ENCODE results near the gene PSIP1. TPM values are rescaled to one million over a fixed set of nuclear protein-coding genes. Genes with fewer than 3 reads are reported as not detected.
"Not testable (repeated sequence)": the region's sequence is repeated elsewhere in the genome, so short reads cannot be mapped to it uniquely, and the experiment has no call there.

PSIP1 gene
- total RNA-seq, 3 donors from 2014 or later, result 43.2 to 54.1 (median 44.7) TPM

DNA sequence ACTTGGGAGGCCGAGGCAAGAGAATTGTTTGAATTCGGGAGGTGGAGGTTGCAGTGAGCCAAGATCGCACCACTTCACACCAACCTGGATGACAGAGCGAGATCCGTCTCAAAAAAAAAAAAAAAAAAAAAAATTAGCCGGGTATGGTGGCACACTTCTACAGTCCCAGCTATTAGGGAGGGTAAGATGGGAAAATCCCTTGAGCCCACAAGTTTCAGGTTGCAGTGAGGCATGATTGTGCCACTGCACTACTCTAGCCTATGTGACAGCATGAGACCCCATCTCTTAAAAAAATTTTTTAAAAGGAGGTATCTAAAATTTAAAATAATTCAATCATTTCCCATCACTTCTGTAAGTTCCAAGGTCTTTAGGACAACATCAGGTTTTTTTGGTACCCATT is 26.0 kb downstream of the PSIP1 start:
- no peaks in the 10 kb centered on the region for H3K9me3 Mint-ChIP-seq
- ATAC-seq, result peak; percentile 52 to 56
- H3K4me1 Mint-ChIP-seq (ENCODE audit: low read depth), result peaks cover 41% of the 10 kb centered on the region
- no peak for DNase-seq
- no peak overlapping the region for H3K4me3 Mint-ChIP-seq
- no peaks in the 10 kb centered on the region for H3K27me3 Mint-ChIP-seq (ENCODE audit: low read depth)
- H3K36me3 Mint-ChIP-seq (ENCODE audit: insufficient read depth), result peaks cover 30% of the 10 kb centered on the region

DNA sequence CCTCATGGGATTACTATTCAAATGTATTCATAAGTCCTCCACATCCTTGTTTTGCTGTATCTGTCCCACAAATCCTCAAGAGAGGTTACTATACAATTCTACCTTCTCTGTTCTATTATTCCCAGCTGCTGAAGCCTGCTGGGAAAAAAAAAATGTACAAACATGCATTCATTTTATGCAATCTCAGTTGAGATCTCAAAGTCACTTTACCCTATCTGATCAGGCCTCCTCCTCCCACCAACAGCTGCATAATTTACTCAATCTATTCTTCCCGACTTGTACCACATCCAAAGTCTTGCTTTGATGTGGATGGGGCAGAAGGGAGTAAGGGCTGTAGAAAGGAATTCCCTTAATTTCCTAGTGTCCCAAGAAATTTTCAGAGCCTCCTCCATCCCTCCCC is 28.6 kb downstream of the PSIP1 start:
- ATAC-seq, result no peak
- Mint-ChIP-seq H3K4me3 (no peak overlapping the region), H3K9me3 (no peaks in the 10 kb centered on the region), H3K4me1 (ENCODE audit: low read depth) (peaks cover 38% of the 10 kb centered on the region), H3K27me3 (ENCODE audit: low read depth) (no peaks in the 10 kb centered on the region), H3K36me3 (ENCODE audit: insufficient read depth) (peaks cover 31% of the 10 kb centered on the region)
- DNase-seq, result no peak

DNA sequence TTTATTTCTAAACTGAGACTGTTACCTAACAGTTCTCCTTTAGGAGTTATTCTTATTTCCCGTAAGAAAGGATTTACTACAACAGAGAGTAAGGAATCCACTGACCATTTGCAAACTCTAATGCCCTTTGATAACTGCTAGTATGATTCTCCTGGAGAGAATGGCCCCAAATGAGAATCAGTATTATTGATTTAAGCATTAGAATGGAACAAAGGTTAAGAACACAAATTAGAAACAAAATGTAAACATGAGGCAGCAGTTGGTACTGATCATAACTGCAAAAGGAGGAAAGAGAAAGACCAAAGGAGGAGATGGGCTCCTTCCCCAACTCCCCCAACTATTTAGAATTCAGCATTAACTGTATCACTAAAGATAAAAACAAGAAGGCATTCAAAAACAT is 30.7 kb downstream of the PSIP1 start:
- Mint-ChIP-seq H3K9me3 (no peaks in the 10 kb centered on the region), H3K4me3 (no peak overlapping the region), H3K4me1 (ENCODE audit: low read depth) (peaks cover 28% of the 10 kb centered on the region), H3K36me3 (ENCODE audit: insufficient read depth) (peaks cover 28% of the 10 kb centered on the region), H3K27me3 (ENCODE audit: low read depth) (no peaks in the 10 kb centered on the region)
- no peak for ATAC-seq
- no peak for DNase-seq

DNA sequence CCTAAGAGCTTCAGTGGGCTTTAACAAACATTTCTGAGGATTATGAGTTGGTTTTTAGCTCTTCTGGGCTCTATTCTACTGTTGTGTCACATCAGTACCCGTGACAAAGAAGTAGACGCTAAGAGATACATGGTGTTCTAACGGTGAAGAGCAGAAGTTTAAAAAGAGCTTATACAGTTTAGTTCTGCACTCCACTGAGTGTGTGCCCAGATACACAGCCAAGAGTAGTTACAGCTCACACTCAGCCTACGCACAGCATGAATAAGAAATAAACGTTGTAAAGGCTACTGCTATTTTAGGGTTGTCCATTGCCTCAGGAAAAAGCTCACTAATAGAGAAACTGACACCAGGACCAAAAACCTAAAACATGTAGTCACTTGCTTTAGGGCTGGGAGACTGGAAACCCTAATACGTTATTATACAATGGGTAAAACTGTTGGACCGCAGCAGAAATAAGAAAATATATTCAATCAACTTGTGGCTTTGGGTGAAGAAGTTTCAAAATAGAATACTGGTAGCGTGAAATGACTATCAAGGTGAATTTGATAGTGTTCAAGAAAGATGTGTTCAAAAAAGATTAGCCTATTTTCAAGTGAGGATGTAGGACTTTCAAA is 34.7 kb downstream of the PSIP1 start:
- H3K36me3 Mint-ChIP-seq (ENCODE audit: insufficient read depth), result peaks cover 29% of the 10 kb centered on the region
- no peaks in the 10 kb centered on the region for H3K27me3 Mint-ChIP-seq (ENCODE audit: low read depth)
- H3K9me3 Mint-ChIP-seq, result no peaks in the 10 kb centered on the region
- H3K4me3 Mint-ChIP-seq, result no peak overlapping the region
- peaks cover 15% of the 10 kb centered on the region for H3K4me1 Mint-ChIP-seq (ENCODE audit: low read depth)
- DNase-seq, result no peak
- no peak for ATAC-seq

DNA sequence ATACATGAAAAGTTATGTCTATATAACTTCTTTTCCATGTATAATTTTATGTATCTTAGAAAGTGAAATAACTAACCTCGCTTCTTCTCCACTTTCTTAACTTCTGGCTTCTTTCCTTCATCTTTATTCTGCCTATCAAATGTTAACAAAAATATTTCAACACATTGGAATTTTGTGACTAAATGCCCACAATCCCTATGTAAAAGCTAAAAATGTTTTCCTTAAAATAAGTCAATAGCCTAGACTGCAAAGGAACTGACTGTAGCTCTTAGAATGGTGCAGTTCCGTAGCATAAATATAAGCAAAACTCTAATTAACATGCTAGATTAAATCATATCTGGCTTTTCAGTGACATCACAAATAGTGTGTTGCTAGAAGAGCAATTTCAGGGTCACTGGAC is 40.9 kb downstream of the PSIP1 start:
- Mint-ChIP-seq H3K27me3 (ENCODE audit: low read depth) (no peaks in the 10 kb centered on the region), H3K36me3 (ENCODE audit: insufficient read depth) (peaks cover 38% of the 10 kb centered on the region), H3K9me3 (no peaks in the 10 kb centered on the region), H3K4me1 (ENCODE audit: low read depth) (peaks cover 7% of the 10 kb centered on the region), H3K4me3 (no peak overlapping the region)
- ATAC-seq (no peak), DNase-seq (no peak)

DNA sequence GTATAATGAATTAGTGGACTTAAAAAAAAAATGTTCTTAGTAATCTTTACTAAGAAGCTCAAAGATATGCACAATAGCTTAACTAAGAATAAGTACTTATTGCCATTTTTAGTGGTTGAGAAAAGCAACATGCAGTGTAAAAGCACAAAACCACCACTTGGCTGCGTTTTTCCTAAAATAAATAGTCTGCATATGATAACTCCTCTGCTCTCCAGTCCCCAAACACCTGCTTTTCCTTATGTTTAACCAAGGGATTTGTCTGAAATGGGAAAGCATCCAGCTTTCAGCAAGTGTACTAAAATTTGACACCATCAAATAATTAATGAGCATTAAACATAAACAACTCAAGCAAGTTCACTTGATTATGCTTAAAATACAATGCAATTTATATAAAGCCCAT is 41.4 kb downstream of the PSIP1 start:
- ATAC-seq (no peak), DNase-seq (no peak)
- peaks cover 38% of the 10 kb centered on the region for H3K36me3 Mint-ChIP-seq (ENCODE audit: insufficient read depth)
- no peak overlapping the region for H3K4me3 Mint-ChIP-seq
- H3K4me1 Mint-ChIP-seq (ENCODE audit: low read depth), result peaks cover 7% of the 10 kb centered on the region
- H3K27me3 Mint-ChIP-seq (ENCODE audit: low read depth), result no peaks in the 10 kb centered on the region
- H3K9me3 Mint-ChIP-seq, result no peaks in the 10 kb centered on the region

DNA sequence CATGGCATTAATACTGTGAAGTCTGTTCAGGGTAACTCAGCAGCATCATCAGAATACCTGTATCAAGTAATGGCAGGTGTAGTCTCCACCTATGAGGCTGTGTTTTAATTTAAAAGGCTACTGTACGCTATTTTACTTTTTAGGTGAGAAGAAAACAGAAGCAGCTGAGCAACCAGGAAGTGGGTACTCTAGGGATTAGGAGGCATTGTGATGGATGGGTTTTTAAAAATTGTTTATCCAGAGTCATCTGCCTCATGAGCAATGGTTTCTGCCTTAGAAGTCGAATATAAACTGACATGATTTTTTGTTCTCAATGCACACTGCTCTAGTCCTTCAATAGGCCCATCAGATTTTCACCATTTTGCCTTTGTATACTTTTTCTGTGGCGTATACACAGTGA is 42.6 kb downstream of the PSIP1 start:
- Mint-ChIP-seq H3K27me3 (ENCODE audit: low read depth) (no peaks in the 10 kb centered on the region), H3K9me3 (no peaks in the 10 kb centered on the region), H3K4me3 (no peak overlapping the region), H3K4me1 (ENCODE audit: low read depth) (peaks cover 5% of the 10 kb centered on the region), H3K36me3 (ENCODE audit: insufficient read depth) (peaks cover 32% of the 10 kb centered on the region)
- no peak for ATAC-seq
- no peak for DNase-seq

DNA sequence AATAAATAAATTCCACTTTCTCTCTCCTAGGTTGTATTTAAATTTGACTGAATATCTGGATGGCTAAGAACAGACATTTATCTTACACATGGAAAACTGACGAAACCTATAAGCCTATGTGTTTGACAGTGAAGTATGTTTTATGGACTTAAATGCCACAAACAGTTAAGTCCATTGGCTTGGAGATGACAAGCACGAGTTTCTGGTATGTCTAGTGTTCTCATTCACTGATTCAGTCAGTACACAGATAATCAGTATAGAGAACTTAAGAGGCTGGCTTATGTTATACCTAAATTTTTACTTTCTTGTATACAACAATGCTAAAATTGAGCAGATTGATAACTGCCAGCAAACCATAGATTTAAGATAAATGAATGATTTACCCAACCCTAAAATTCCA is 49.2 kb downstream of the PSIP1 start:
- DNase-seq (no peak), ATAC-seq (no peak)
- peaks cover 24% of the 10 kb centered on the region for H3K36me3 Mint-ChIP-seq (ENCODE audit: insufficient read depth)
- H3K4me3 Mint-ChIP-seq, result no peak overlapping the region
- no peaks in the 10 kb centered on the region for H3K27me3 Mint-ChIP-seq (ENCODE audit: low read depth)
- no peaks in the 10 kb centered on the region for H3K4me1 Mint-ChIP-seq (ENCODE audit: low read depth)
- no peaks in the 10 kb centered on the region for H3K9me3 Mint-ChIP-seq

DNA sequence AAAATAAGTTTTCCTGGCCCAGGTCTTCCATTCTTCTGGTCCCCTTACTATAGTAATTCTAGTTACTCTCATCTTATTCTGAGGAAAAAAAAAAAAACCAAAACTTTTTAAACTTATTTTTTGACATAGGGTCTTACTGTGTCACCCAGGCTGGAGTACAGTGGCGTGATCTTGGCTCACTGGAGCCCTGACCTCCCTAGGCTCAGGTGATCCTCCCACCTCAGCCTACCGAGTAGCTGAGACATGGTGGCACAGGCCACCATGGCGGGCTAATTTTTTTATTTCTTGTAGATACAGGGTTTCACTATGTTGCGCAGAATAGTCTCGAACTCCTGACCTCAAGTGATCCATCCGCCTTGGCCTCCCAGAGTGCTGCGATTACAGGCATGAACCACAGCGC is 49.7 kb downstream of the PSIP1 start:
- Mint-ChIP-seq H3K9me3 (no peaks in the 10 kb centered on the region), H3K36me3 (ENCODE audit: insufficient read depth) (peaks cover 25% of the 10 kb centered on the region), H3K27me3 (ENCODE audit: low read depth) (no peaks in the 10 kb centered on the region), H3K4me1 (ENCODE audit: low read depth) (no peaks in the 10 kb centered on the region), H3K4me3 (no peak overlapping the region)
- no peak for DNase-seq
- no peak for ATAC-seq

DNA sequence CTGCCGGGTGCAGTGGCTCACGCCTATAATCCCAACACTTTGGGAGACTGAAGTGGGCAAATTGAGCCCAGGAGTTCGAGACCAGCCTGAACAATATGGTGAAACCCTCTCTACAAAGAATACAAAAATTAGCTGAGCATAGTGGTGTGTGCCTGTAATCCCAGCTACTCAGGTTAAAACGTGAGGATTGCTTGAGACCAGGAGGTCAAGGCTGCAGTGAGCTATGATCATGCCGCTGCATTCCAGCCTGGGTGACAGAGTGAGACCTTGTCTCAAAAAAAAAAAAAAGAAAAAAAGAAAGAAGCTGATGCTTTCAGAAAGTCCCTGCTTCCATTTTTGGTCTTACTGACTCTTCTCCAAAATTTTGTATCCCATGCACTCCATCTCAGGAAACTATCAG is 56.8 kb downstream of the PSIP1 start:
- ATAC-seq, result no peak
- H3K9me3 Mint-ChIP-seq, result no peaks in the 10 kb centered on the region
- no peaks in the 10 kb centered on the region for H3K4me1 Mint-ChIP-seq (ENCODE audit: low read depth)
- H3K4me3 Mint-ChIP-seq, result no peak overlapping the region
- DNase-seq, result no peak
- H3K27me3 Mint-ChIP-seq (ENCODE audit: low read depth), result no peaks in the 10 kb centered on the region
- H3K36me3 Mint-ChIP-seq (ENCODE audit: insufficient read depth), result peaks cover 24% of the 10 kb centered on the region

DNA sequence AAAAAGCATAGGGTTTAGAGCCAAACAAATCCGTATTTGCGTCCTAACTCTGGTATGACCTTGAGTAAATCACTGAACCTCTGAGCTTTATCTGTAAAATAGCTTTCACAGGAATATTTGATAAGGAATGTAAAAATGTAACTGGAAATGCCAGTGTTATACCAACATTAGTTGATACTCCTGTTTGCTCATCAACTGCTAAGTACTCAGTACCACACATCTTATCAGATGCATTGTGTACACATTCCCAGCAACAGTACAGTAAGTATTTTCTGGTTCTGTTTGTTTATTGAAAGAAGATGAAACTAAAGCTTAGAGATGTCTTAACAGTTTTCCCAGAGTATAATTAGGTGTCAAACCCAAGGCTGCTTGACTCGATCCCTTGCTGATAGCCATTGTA is 66.6 kb downstream of the PSIP1 start:
- H3K4me3 Mint-ChIP-seq, result no peak overlapping the region
- ATAC-seq (no peak), DNase-seq (no peak)
- no peaks in the 10 kb centered on the region for H3K4me1 Mint-ChIP-seq (ENCODE audit: low read depth)
- H3K27me3 Mint-ChIP-seq (ENCODE audit: low read depth), result no peaks in the 10 kb centered on the region
- H3K9me3 Mint-ChIP-seq, result no peaks in the 10 kb centered on the region
- peaks cover 45% of the 10 kb centered on the region for H3K36me3 Mint-ChIP-seq (ENCODE audit: insufficient read depth)

DNA sequence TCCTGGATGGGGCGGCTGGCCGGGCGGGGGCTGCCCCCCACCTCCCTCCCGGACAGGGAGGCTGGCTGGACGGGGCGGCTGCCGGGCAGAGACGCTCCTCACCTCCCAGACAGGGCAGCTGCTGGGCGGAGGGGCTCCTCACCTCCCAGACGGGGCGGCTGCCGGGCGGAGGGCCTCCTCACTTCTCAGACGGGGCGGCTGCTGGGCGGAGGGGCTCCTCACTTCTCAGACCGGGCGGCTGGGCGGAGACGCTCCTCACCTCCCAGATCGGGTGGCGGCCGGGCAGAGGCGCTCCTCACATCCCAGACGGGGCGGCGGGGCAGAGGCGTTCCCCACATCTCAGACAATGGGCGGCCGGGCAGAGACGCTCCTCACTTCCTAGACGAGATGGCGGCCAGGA is 68.5 kb downstream of the PSIP1 start:
- DNase-seq; H3K4me3 Mint-ChIP-seq; ATAC-seq; H3K9me3 Mint-ChIP-seq; H3K27me3 Mint-ChIP-seq (ENCODE audit: low read depth): not testable (repeated sequence)
- H3K36me3 Mint-ChIP-seq (ENCODE audit: insufficient read depth), result peaks cover 47% of the 10 kb centered on the region
- H3K4me1 Mint-ChIP-seq (ENCODE audit: low read depth), result peaks cover 12% of the 10 kb centered on the region

DNA sequence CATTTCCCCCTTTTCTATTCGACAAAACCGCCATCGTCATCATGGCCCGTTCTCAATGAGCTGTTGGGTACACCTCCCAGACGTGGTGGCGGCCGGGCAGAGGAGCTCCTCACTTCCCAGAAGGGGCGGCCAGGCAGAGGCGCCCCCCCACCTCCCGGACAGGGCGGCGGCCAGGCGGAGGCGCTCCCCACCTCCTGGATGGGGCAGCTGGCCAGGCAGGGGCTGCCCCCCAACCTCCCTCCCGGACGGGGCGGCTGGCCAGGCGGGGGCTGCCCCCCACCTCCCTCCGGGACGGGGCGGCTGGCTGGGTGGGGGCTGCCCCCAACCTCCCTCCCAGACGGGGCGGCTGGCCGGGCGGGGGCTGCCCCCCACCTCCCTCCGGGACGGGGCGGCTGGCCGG is 68.9 kb downstream of the PSIP1 start:
- not testable (repeated sequence) for DNase-seq; H3K27me3 Mint-ChIP-seq (ENCODE audit: low read depth); H3K9me3 Mint-ChIP-seq; H3K4me3 Mint-ChIP-seq; ATAC-seq
- Mint-ChIP-seq H3K36me3 (ENCODE audit: insufficient read depth) (peaks cover 46% of the 10 kb centered on the region), H3K4me1 (ENCODE audit: low read depth) (peaks cover 12% of the 10 kb centered on the region)

DNA sequence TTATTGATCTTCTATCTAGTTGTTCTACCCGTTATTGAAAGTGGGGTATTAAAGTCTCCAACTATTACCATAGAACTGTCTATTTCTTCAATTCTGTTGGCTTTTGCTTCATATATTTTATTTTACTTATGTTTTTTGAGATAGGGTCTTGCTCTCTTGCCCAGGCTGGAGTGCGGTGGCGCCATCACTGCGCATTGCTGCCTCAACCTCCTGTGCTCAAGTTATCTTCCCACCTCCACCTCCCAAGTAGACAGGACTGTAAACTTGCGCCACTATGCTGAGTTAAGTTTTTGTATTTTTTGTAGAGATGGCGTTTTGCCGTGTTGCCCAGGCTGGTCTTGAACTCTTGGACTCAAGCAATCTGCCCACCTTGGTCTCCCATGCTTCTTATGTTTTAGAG is 71.9 kb downstream of the PSIP1 start:
- no peak for DNase-seq
- H3K9me3 Mint-ChIP-seq, result no peaks in the 10 kb centered on the region
- peaks cover 21% of the 10 kb centered on the region for H3K4me1 Mint-ChIP-seq (ENCODE audit: low read depth)
- H3K27me3 Mint-ChIP-seq (ENCODE audit: low read depth), result no peaks in the 10 kb centered on the region
- H3K36me3 Mint-ChIP-seq (ENCODE audit: insufficient read depth), result peaks cover 54% of the 10 kb centered on the region
- no peak overlapping the region for H3K4me3 Mint-ChIP-seq
- ATAC-seq, result no peak

DNA sequence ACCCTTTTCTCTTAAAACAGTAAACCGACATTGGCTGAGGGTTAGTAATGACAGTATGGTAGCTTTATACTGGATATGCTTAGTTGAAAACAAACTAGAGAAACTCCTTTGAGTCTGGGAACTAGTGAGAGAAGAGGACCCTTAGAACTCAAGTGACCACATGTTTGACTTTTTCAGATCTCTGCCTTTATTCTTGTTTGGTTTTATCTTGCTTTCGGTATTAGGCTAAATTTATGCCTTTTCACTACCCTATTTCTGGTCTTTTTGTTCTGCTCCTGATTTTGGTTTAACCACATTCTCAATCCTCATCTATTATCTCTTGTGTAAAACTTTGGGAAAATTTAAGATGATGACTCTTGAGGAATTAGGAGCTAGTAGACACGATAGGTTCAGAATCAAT is 77.1 kb downstream of the PSIP1 start:
- no peak overlapping the region for H3K4me3 Mint-ChIP-seq
- H3K9me3 Mint-ChIP-seq, result no peaks in the 10 kb centered on the region
- DNase-seq, result no peak
- no peak for ATAC-seq
- H3K36me3 Mint-ChIP-seq (ENCODE audit: insufficient read depth), result peaks cover 38% of the 10 kb centered on the region
- H3K27me3 Mint-ChIP-seq (ENCODE audit: low read depth), result no peaks in the 10 kb centered on the region
- peaks cover 49% of the 10 kb centered on the region for H3K4me1 Mint-ChIP-seq (ENCODE audit: low read depth)

DNA sequence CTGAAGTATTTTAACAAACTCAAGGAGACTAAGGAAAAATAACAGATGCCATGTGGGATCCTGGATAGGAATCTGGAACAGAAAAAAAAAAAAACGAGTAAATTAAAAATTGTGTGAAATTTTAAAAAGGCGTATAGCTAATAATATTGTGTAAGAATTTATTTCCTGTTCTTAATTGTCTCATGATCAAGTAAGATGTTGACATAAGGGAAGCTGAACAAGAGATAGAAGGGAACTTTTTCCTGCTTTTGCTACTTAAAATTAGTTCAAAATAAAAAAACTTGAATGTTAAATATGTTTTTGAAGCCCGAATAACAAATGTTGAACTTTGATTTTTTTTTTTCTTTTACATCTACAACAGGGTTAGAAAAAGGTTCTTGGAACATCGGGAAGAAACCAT is 77.6 kb downstream of the PSIP1 start:
- no peaks in the 10 kb centered on the region for H3K9me3 Mint-ChIP-seq
- DNase-seq, result no peak
- no peak overlapping the region for H3K4me3 Mint-ChIP-seq
- H3K36me3 Mint-ChIP-seq (ENCODE audit: insufficient read depth), result peaks cover 38% of the 10 kb centered on the region
- no peak for ATAC-seq
- H3K4me1 Mint-ChIP-seq (ENCODE audit: low read depth), result peaks cover 50% of the 10 kb centered on the region
- no peaks in the 10 kb centered on the region for H3K27me3 Mint-ChIP-seq (ENCODE audit: low read depth)

Measured in activated T-cell treated with anti-CD3 and anti-CD28 coated beads, Interleukin-2, amount 50 U/mL, for 4 hours (primary cell).